Breast epithelium (tissue), 3 donors: ENCODE data around the gene PSMD14.

Experiments used
- CTCF ChIP-seq, 3 donors: fragments of 450-650 bp; IDR thresholded peaks; one replicate each; pipeline ENCODE4 v1.5.1; 2016 to 2017; ENCODE audit warnings: antibody characterized with exemption in 3 of 3, mild to moderate bottlenecking in 3 of 3, moderate library complexity in 3 of 3
- POLR2A ChIP-seq: fragments of 450-650 bp; IDR thresholded peaks from one replicate; pipeline ENCODE4 v1.6.1; 2016; ENCODE audit warnings: antibody characterized with exemption, mild to moderate bottlenecking, moderate library complexity
- POLR2AphosphoS5 ChIP-seq, 3 donors: sonication (generic); formaldehyde crosslinking; IDR thresholded peaks; one replicate each; pipeline ENCODE4 v1.6.1; 2017; ENCODE audit warnings: antibody characterized with exemption in 3 of 3

- TF ChIP-seq POLR2A (no peak), CTCF (IDR thresholded peaks at IDR 0.05) (no peak), POLR2AphosphoS5 (IDR thresholded peaks at IDR 0.05) (no peak)
These were observed 110.1 kb downstream of the PSMD14 start for GRCh38 chr2:161418275-161418714.
